B cell (primary cell): ENCODE data around the gene NMT1. TPM values are rescaled to one million over a fixed set of nuclear protein-coding genes. Genes with fewer than 3 reads are reported as not detected.

Experiments used
- ATAC-seq: fragments of 200-7000 bp; cut with Tn5 transposase; one replicate; pipeline ENCODE4 v1.10.0; 2021; ENCODE audit warnings: low read depth, mild to moderate bottlenecking, moderate number of reproducible peaks, moderate library complexity
- CTCF ChIA-PET: fragments of 350-600 bp; sonication (Branson Sonifier 250); formaldehyde crosslinking; loops from one replicate; lab custom pipeline; 2021; ENCODE audit warnings: antibody characterized with exemption, inconsistent platforms; lab: Charles Lee
- POLR2A ChIA-PET: fragments of 350-600 bp; sonication (Branson Sonifier 250); formaldehyde crosslinking; loops from one replicate; lab custom pipeline; 2021; ENCODE audit warnings: antibody characterized with exemption; lab: Charles Lee
- DNase-seq: peaks from one replicate; pipeline ENCODE4 v3.0.0; 2013
- H2AFZ ChIP-seq: 2 replicates; pipeline ENCODE4 v1.6.1; 2012; ENCODE audit warnings: mild to moderate bottlenecking, low read depth, low read length; ENCODE audit not compliant: insufficient read depth, poor library complexity, severe bottlenecking
- H3K27ac ChIP-seq, 2 donors: 1 replicate in 1 of 2; 2 replicates in 1 of 2; pipeline ENCODE4 v1.5.1; 2012 to 2013; ENCODE audit warnings: low read length in 2 of 2, mild to moderate bottlenecking in 2 of 2, moderate library complexity in 1 of 2
- H3K27me3 ChIP-seq, 4 experiments: fragments of 200-600 bp in 1 of 4; sonication (generic) in 1 of 4; replicated peaks in 1 of 4; 1 replicate in 2 of 4; 2 replicates in 2 of 4; pipeline versions ENCODE4 v1.6.1 to v1.7.0; 2013 to 2016; ENCODE audit warnings: low read length in 3 of 4, mild to moderate bottlenecking in 2 of 4, mixed read lengths in 1 of 4, moderate library complexity in 1 of 4; ENCODE audit not compliant: insufficient read depth in 4 of 4, control insufficient read depth in 3 of 4; ENCODE audit errors: control extremely low read depth in 1 of 4
- H3K36me3 ChIP-seq, 2 experiments: replicated peaks in 1 of 2; 1 replicate in 1 of 2; 2 replicates in 1 of 2; pipeline versions ENCODE4 v1.6.1 to v1.7.1; 2013; ENCODE audit warnings: low read length in 1 of 2; ENCODE audit not compliant: insufficient read depth in 2 of 2, control insufficient read depth in 1 of 2; ENCODE audit errors: control extremely low read depth in 1 of 2, extremely low read depth in 1 of 2
- H3K4me1 ChIP-seq, 2 donors: fragments of 200-600 bp in 1 of 2; sonication (generic) in 1 of 2; 1 replicate in 1 of 2; 2 replicates in 1 of 2; pipeline versions ENCODE4 v1.5.1 to v1.6.1; 2013 to 2017; ENCODE audit warnings: low read length in 2 of 2; ENCODE audit not compliant: control insufficient read depth in 2 of 2, insufficient read depth in 2 of 2
- H3K4me2 ChIP-seq: replicated peaks from 2 replicates; pipeline ENCODE3; 2012; ENCODE audit warnings: mild to moderate bottlenecking, low read depth, low read length; ENCODE audit not compliant: poor library complexity, severe bottlenecking
- H3K4me3 ChIP-seq, 5 experiments: fragments of 200-600 bp in 1 of 5; sonication (generic) in 1 of 5; 1 replicate in 3 of 5; 2 replicates in 2 of 5; pipeline versions ENCODE4 v1.5.1 to v1.7.0; 2011 to 2016; ENCODE audit warnings: low read length in 4 of 5, mild to moderate bottlenecking in 4 of 5, low read depth in 2 of 5, control low read depth in 1 of 5, moderate library complexity in 1 of 5; ENCODE audit not compliant: insufficient read depth in 1 of 5; ENCODE audit errors: control extremely low read depth in 1 of 5, extremely low read depth in 1 of 5
- H3K79me2 ChIP-seq: fragments of 200-600 bp; sonication (generic); one replicate; pipeline ENCODE4 v1.6.0; 2016; ENCODE audit warnings: low read length; ENCODE audit not compliant: control insufficient read depth, insufficient read depth
- H3K9ac ChIP-seq: fragments of 200-600 bp; sonication (generic); 2 replicates; pipeline ENCODE4 v1.6.1; 2017; ENCODE audit warnings: mild to moderate bottlenecking, low read length, moderate library complexity
- H3K9me3 ChIP-seq, 3 donors: one replicate each; pipeline versions ENCODE4 v1.6.1 to v1.7.1; 2013; ENCODE audit warnings: low read length in 2 of 3; ENCODE audit not compliant: control insufficient read depth in 2 of 3, insufficient read depth in 1 of 3; ENCODE audit errors: control extremely low read depth in 1 of 3
- H4K20me1 ChIP-seq: 2 replicates; pipeline ENCODE4 v1.6.0; 2012; ENCODE audit warnings: mild to moderate bottlenecking, low read length; ENCODE audit not compliant: insufficient read depth, control insufficient read depth, poor library complexity, severe bottlenecking
- H3K27ac Mint-ChIP-seq: one replicate; pipeline ENCODE4 v1.8.0; 2021; ENCODE audit warnings: mixed read lengths
- H3K27me3 Mint-ChIP-seq: one replicate; pipeline ENCODE4 v1.8.0; 2021; ENCODE audit warnings: mixed read lengths
- H3K4me1 Mint-ChIP-seq: one replicate; pipeline ENCODE4 v1.8.0; 2021; ENCODE audit warnings: mixed read lengths
- H3K4me3 Mint-ChIP-seq: one replicate; pipeline ENCODE4 v1.8.0; 2021; ENCODE audit warnings: mixed read lengths
- H3K9me3 Mint-ChIP-seq: one replicate; pipeline ENCODE4 v1.8.0; 2022; ENCODE audit warnings: mixed read lengths; ENCODE audit not compliant: insufficient read depth
- CTCF ChIP-seq: fragments of 200-600 bp; IDR thresholded peaks from one replicate; pipeline ENCODE4 v1.8.0; 2022; ENCODE audit warnings: antibody characterized with exemption, mild to moderate bottlenecking
- EZH2 ChIP-seq: IDR thresholded peaks from 2 replicates; pipeline ENCODE4 v1.6.1; 2012; ENCODE audit warnings: borderline replicate concordance, low read depth, mild to moderate bottlenecking, moderate library complexity, low read length; ENCODE audit not compliant: insufficient read depth, poor library complexity, severe bottlenecking
- WGBS: methylation state at CpG from one replicate; pipeline ENCODE4 v1.1.5; 2013; ENCODE audit warnings: missing lambda C conversion rate; ENCODE audit not compliant: insufficient coverage; 5-methylcytosine and 5-hydroxymethylcytosine counted together
- intact Hi-C: fragments of 100-400 bp; cut with micrococcal nuclease; formaldehyde crosslinking; loops from one replicate; pipeline ENCODE4 v1.10.0; 2022
- polyA plus RNA-seq: library from polyadenylated mRNA; depleted of rRNA; stranded (reverse); fragments of >200 nt; gene quantifications from 2 replicates; pipeline ENCODE4 v1.2.3, GENCODE V29; 2012
- total RNA-seq, 2 donors: library from RNA; stranded (reverse); fragments of 120-200 nt in 1 of 2; gene quantifications; 1 replicate in 1 of 2; 2 replicates in 1 of 2; pipeline versions ENCODE4 v1.2.3 to v1.2.4, GENCODE V29; 2013 to 2022

The NMT1 gene
- total and polyA plus RNA-seq, 2 donors (not counting 1 experiment from before 2014, with no cell fraction given), result 30.1 to 134 TPM

- Mint-ChIP-seq H3K27me3 (peaks cover 5% of the 10 kb centered on the region), H3K4me1 (no peaks in the 10 kb centered on the region), H3K27ac (no peak overlapping the region), H3K4me3 (no peak overlapping the region), H3K9me3 (no peaks in the 10 kb centered on the region)
- CTCF ChIA-PET, result interaction anchor here (1.5 kb wide), 1 partner anchor 24 kb away, joined by 6 read pairs; no protein-coding TSS in a partner anchor
- Histone ChIP-seq H4K20me1 (no peaks in the 10 kb centered on the region), H3K36me3 (no peaks in the 10 kb centered on the region), H3K9ac (no peak overlapping the region), H3K4me1 (no peaks in the 10 kb centered on the region), H3K27ac (no peak overlapping the region), H2AFZ (no peak overlapping the region), H3K9me3 (no peaks in the 10 kb centered on the region), H3K4me2 (no peak overlapping the region), H3K79me2 (no peaks in the 10 kb centered on the region), H3K4me3 (no peak overlapping the region), H3K27me3 (peaks cover 0 to 7% (median 0%) of the 10 kb centered on the region in 4 experiments)
- no peak for DNase-seq
- POLR2A ChIA-PET, result interaction anchor here (0.7 kb wide), 1 partner anchor 11 kb away, joined by 9 read pairs; no protein-coding TSS in a partner anchor
- ATAC-seq, result no peak
- WGBS, result 91% methylated on average over 5 of the region's 6 CpGs
- intact Hi-C loops, result no loop called here
- TF ChIP-seq EZH2 (no peak), CTCF (no peak)
These were observed 62.1 kb downstream of the NMT1 start for GRCh38 chr17:45123076-45123770.
